ENCODE results near the gene KCND2. TPM values are rescaled to one million over a fixed set of nuclear protein-coding genes. Genes with fewer than 3 reads are reported as not detected.

The KCND2 gene
- polyA plus RNA-seq, 3 donors = not detected

GRCh38 chr7:120783273-120783672 lies 510.3 kb downstream of the KCND2 start:
- H3K27ac Mint-ChIP-seq = no peak overlapping the region
- Histone ChIP-seq H3K4me3 (replicated peaks in 1 of 3; ENCODE audit: low read depth in 2 of 3, low read length in 3 of 3) (no peak overlapping the region), H3K4me2 (replicated peaks; ENCODE audit: extremely low read depth, low read length, poor library complexity, severe bottlenecking) (no peak overlapping the region), H4K20me1 (ENCODE audit: insufficient read depth, low read length) (no peaks in the 10 kb centered on the region), H3K36me3 (replicated peaks in 1 of 2; ENCODE audit: control insufficient read depth in 1 of 2, insufficient read depth in 2 of 2, low read length in 2 of 2) (no peaks in the 10 kb centered on the region), H3K4me1 (ENCODE audit: control insufficient read depth in 1 of 2, insufficient read depth in 2 of 2, low read length in 2 of 2) (no peaks in the 10 kb centered on the region), H3K9me3 (replicated peaks in 1 of 2; ENCODE audit: control insufficient read depth in 1 of 2, insufficient read depth in 1 of 2, low read length in 2 of 2) (no peaks in the 10 kb centered on the region), H3K9ac (ENCODE audit: insufficient read depth, low read length, poor library complexity, severe bottlenecking) (no peak overlapping the region), H3K27me3 (ENCODE audit: control insufficient read depth in 2 of 2, insufficient read depth in 2 of 2, low read length in 2 of 2) (no peaks in the 10 kb centered on the region), H3K79me2 (ENCODE audit: insufficient read depth, low read length) (no peaks in the 10 kb centered on the region), H3K27ac (ENCODE audit: low read depth in 1 of 2, low read length in 2 of 2) (no peak overlapping the region), H2AFZ (ENCODE audit: insufficient read depth, low read depth, low read length, poor library complexity, severe bottlenecking) (no peak overlapping the region)
- no peaks in the 10 kb centered on the region for H3K4me1 Mint-ChIP-seq
- no peak for TF ChIP-seq CTCF (IDR thresholded peaks at IDR 0.05)
- peaks cover 0 to 1% (median 0%) of the 10 kb centered on the region in 3 donors for H3K27me3 Mint-ChIP-seq (ENCODE audit: low read depth in 3 of 3)
- no peaks in the 10 kb centered on the region for H3K36me3 Mint-ChIP-seq
- intact Hi-C loops (cut with micrococcal nuclease) = no loop called here
- no peak overlapping the region for H3K4me3 Mint-ChIP-seq
- WGBS (ENCODE audit: insufficient coverage) = 82% methylated on average over 3 of the region's 6 CpGs
- no peaks in the 10 kb centered on the region for H3K9me3 Mint-ChIP-seq
- no peak for DNase-seq

- intact Hi-C loops (cut with micrococcal nuclease) = no loop called here
Measured at GRCh38 chr7:120783721-120784120, 510.7 kb downstream of the KCND2 start.

More at GRCh38 chr7:120783721-120784120, 510.7 kb downstream of the KCND2 start:
- Mint-ChIP-seq H3K27me3 (ENCODE audit: low read depth in 3 of 3) (peaks cover 0 to 1% (median 0%) of the 10 kb centered on the region in 3 donors), H3K4me3 (no peak overlapping the region), H3K9me3 (no peaks in the 10 kb centered on the region), H3K4me1 (no peaks in the 10 kb centered on the region), H3K36me3 (no peaks in the 10 kb centered on the region), H3K27ac (no peak overlapping the region)
- no peak for TF ChIP-seq CTCF (IDR thresholded peaks at IDR 0.05)
- H2AFZ ChIP-seq (ENCODE audit: insufficient read depth, low read depth, low read length, poor library complexity, severe bottlenecking) = no peak overlapping the region
- no peaks in the 10 kb centered on the region for H3K79me2 ChIP-seq (ENCODE audit: insufficient read depth, low read length)
- no CpG with 5 or more reads among the region's 5 CpGs for WGBS (ENCODE audit: insufficient coverage)
- no peak for DNase-seq
- H3K9me3 ChIP-seq (replicated peaks in 1 of 2; ENCODE audit: control insufficient read depth in 1 of 2, insufficient read depth in 1 of 2, low read length in 2 of 2) = no peaks in the 10 kb centered on the region
- H4K20me1 ChIP-seq (ENCODE audit: insufficient read depth, low read length) = no peaks in the 10 kb centered on the region
- H3K36me3 ChIP-seq (replicated peaks in 1 of 2; ENCODE audit: control insufficient read depth in 1 of 2, insufficient read depth in 2 of 2, low read length in 2 of 2) = no peaks in the 10 kb centered on the region
- H3K27me3 ChIP-seq (ENCODE audit: control insufficient read depth in 2 of 2, insufficient read depth in 2 of 2, low read length in 2 of 2) = no peaks in the 10 kb centered on the region
- H3K9ac ChIP-seq (ENCODE audit: insufficient read depth, low read length, poor library complexity, severe bottlenecking) = no peak overlapping the region
- no peak overlapping the region for H3K27ac ChIP-seq (ENCODE audit: low read depth in 1 of 2, low read length in 2 of 2)
- no peaks in the 10 kb centered on the region for H3K4me1 ChIP-seq (ENCODE audit: control insufficient read depth in 1 of 2, insufficient read depth in 2 of 2, low read length in 2 of 2)
- H3K4me3 ChIP-seq (replicated peaks in 1 of 3; ENCODE audit: low read depth in 2 of 3, low read length in 3 of 3) = no peak overlapping the region
- H3K4me2 ChIP-seq (replicated peaks; ENCODE audit: extremely low read depth, low read length, poor library complexity, severe bottlenecking) = no peak overlapping the region

All from CD14-positive monocyte (primary cell).